Tibial nerve (tissue), 4 donors: Measurements from ENCODE around the gene CORO1A. TPM values are rescaled to one million over a fixed set of nuclear protein-coding genes. Genes with fewer than 3 reads are reported as not detected.
"Not testable (repeated sequence)": the region's sequence is repeated elsewhere in the genome, so short reads cannot be mapped to it uniquely, and the experiment has no call there.

ENCODE experiments used
- DNase-seq, 2 donors: peaks; one replicate each; pipeline ENCODE4 v3.0.0-alpha.2; 2019; ENCODE audit warnings: low spot score in 2 of 2
- H3K27ac ChIP-seq, 4 donors: fragments of 200-600 bp; sonication (generic) in 3 of 4; one replicate each; pipeline ENCODE4 v1.5.1; 2017 to 2019; ENCODE audit warnings: mild to moderate bottlenecking in 1 of 4
- H3K27me3 ChIP-seq, 2 donors: fragments of 200-600 bp; sonication (generic) in 1 of 2; one replicate each; pipeline versions ENCODE4 v1.5.1 to v1.6.0; 2017 to 2019
- H3K36me3 ChIP-seq, 3 donors: fragments of 200-600 bp; sonication (generic); one replicate each; pipeline ENCODE4 v1.5.1; 2018 to 2019
- H3K4me1 ChIP-seq, 4 donors: fragments of 200-600 bp; sonication (generic) in 3 of 4; one replicate each; pipeline ENCODE4 v1.5.1; 2017 to 2019
- H3K4me3 ChIP-seq, 4 donors: fragments of 200-600 bp; sonication (generic) in 3 of 4; one replicate each; pipeline ENCODE4 v1.5.1; 2017 to 2019; ENCODE audit warnings: mild to moderate bottlenecking in 1 of 4, moderate library complexity in 1 of 4
- H3K9me3 ChIP-seq, 4 donors: fragments of 200-600 bp; sonication (generic) in 3 of 4; one replicate each; pipeline ENCODE4 v1.5.1; 2017 to 2019
- CTCF ChIP-seq, 5 experiments: fragments of 200-600 bp in 3 of 5; fragments of 450-650 bp in 2 of 5; sonication (generic) in 3 of 5; IDR thresholded peaks; one replicate each; pipeline ENCODE4 v1.5.1; 2016 to 2019; ENCODE audit warnings: antibody characterized with exemption in 5 of 5, mild to moderate bottlenecking in 3 of 5, moderate library complexity in 2 of 5
- EP300 ChIP-seq, 2 donors: sonication (generic); formaldehyde crosslinking; IDR thresholded peaks; one replicate each; pipeline ENCODE4 v1.6.1; 2017; ENCODE audit warnings: antibody characterized with exemption in 2 of 2, mild to moderate bottlenecking in 1 of 2
- POLR2A ChIP-seq, 2 donors: fragments of 450-650 bp; IDR thresholded peaks; one replicate each; pipeline ENCODE4 v1.6.1; 2017; ENCODE audit warnings: antibody characterized with exemption in 2 of 2, mild to moderate bottlenecking in 2 of 2, moderate library complexity in 2 of 2
- whole genome bisulfite sequencing, 2 donors: methylation state at CpG; one replicate each; pipeline ENCODE4 v1.1.5; 2018; 5-methylcytosine and 5-hydroxymethylcytosine counted together
- total RNA-seq, 4 donors: library from RNA; depleted of rRNA; stranded (reverse); fragments of >200 nt; gene quantifications; one replicate each; pipeline ENCODE4 v1.1.0, GENCODE V29; 2016

The CORO1A gene
- total RNA-seq, 4 donors from 2014 or later = 35.0 to 66.9 (median 47.1) TPM

- H3K9me3 ChIP-seq = no peaks in the 10 kb centered on the region
- no peak overlapping the region for H3K4me3 ChIP-seq
- no peaks in the 10 kb centered on the region for H3K4me1 ChIP-seq
- DNase-seq = no peak
- WGBS, 2 donors = 89 to 90% methylated on average over 7 of the region's 7 CpGs
- no peak for TF ChIP-seq EP300 (IDR thresholded peaks at IDR 0.05)
- TF ChIP-seq POLR2A (IDR thresholded peaks at IDR 0.05) = no peak
- TF ChIP-seq CTCF (IDR thresholded peaks at IDR 0.05) = no peak
- no peaks in the 10 kb centered on the region for H3K36me3 ChIP-seq
- no peak overlapping the region for H3K27ac ChIP-seq
- H3K27me3 ChIP-seq = no peaks in the 10 kb centered on the region
These were observed 10.3 kb upstream of the CORO1A start for GRCh38 chr16:30173054-30173453.

GRCh38 chr16:30176876-30177275 lies 6.5 kb upstream of the CORO1A start:
- 88 to 89% methylated on average over 6 of the region's 6 CpGs for WGBS, 2 donors
- not testable (repeated sequence) for DNase-seq, H3K4me3 ChIP-seq

GRCh38 chr16:30179195-30179594 lies 4.2 kb upstream of the CORO1A start:
- WGBS, 2 donors = 94 to 97% methylated on average over 4 of the region's 4 CpGs
- no peak overlapping the region for H3K4me3 ChIP-seq
- no peak for DNase-seq
- H3K27me3 ChIP-seq = no peaks in the 10 kb centered on the region
- TF ChIP-seq CTCF (IDR thresholded peaks at IDR 0.05) = no peak
- TF ChIP-seq EP300 (IDR thresholded peaks at IDR 0.05) = no peak
- TF ChIP-seq POLR2A (IDR thresholded peaks at IDR 0.05) = no peak
- H3K4me1 ChIP-seq = peaks cover 0 to 13% (median 2%) of the 10 kb centered on the region in 4 donors
- H3K36me3 ChIP-seq = no peaks in the 10 kb centered on the region
- H3K27ac ChIP-seq = no peak overlapping the region
- no peaks in the 10 kb centered on the region for H3K9me3 ChIP-seq

More at GRCh38 chr16:30176876-30177275, 6.5 kb upstream of the CORO1A start:
- H3K36me3 ChIP-seq, H3K4me1 ChIP-seq, H3K27me3 ChIP-seq, H3K9me3 ChIP-seq, H3K27ac ChIP-seq: not testable (repeated sequence)

DNA sequence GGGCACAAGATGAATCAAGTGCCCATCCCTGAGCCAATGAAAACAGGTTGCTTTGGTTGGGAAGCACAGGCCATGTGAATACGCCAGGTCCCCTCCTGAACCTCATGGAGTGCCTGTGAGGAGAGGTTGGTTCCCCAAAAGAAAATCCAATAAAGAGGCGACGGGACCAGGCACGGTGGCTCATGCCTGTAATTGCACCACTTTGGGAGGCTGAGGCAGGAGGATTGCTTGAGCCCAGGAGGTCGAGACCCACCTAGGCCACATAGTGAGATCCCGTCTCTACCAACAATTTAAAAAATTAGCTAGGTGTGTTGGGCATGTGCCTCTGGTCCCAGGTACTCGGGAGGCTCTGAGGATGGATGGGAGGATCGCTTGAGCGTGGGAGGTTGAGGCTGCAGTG lies 3.5 kb upstream of the CORO1A start:
- Histone ChIP-seq H3K27ac (no peak overlapping the region), H3K4me1 (peaks cover 0 to 15% (median 3%) of the 10 kb centered on the region in 4 donors), H3K9me3 (no peaks in the 10 kb centered on the region), H3K27me3 (no peaks in the 10 kb centered on the region), H3K36me3 (no peaks in the 10 kb centered on the region), H3K4me3 (no peak overlapping the region)
- TF ChIP-seq EP300 (IDR thresholded peaks at IDR 0.05) = no peak
- no peak for TF ChIP-seq CTCF (IDR thresholded peaks at IDR 0.05)
- no peak for TF ChIP-seq POLR2A (IDR thresholded peaks at IDR 0.05)
- 87 to 93% methylated on average over 9 of the region's 9 CpGs for WGBS, 2 donors
- no peak for DNase-seq

- 52 to 73% methylated on average over 3 of the region's 3 CpGs for WGBS, 2 donors
- no peak for DNase-seq
- TF ChIP-seq POLR2A (IDR thresholded peaks at IDR 0.05) (no peak), CTCF (IDR thresholded peaks at IDR 0.05) (no peak), EP300 (IDR thresholded peaks at IDR 0.05) (no peak)
- peaks cover 0 to 15% (median 3%) of the 10 kb centered on the region in 4 donors for H3K4me1 ChIP-seq
- H3K4me3 ChIP-seq = no peak overlapping the region
- H3K9me3 ChIP-seq = no peaks in the 10 kb centered on the region
- no peaks in the 10 kb centered on the region for H3K27me3 ChIP-seq
- no peaks in the 10 kb centered on the region for H3K36me3 ChIP-seq
- no peak overlapping the region for H3K27ac ChIP-seq
These were observed 2.7 kb upstream of the CORO1A start for GRCh38 chr16:30180741-30181140.
